Stimulated activated CD8-positive, alpha-beta memory T cell treated with anti-CD3 and anti-CD28 coated beads, Interleukin-2, amount 100 ng/mL, for 1 hour (primary cell): ENCODE results near the gene RHBDD3.

Source experiments
- DNase-seq, 2 donors: peaks; one replicate each; pipeline ENCODE4 v3.0.0-alpha.2; 2020; ENCODE audit warnings: low read depth in 2 of 2

The RHBDD3 gene

DNA sequence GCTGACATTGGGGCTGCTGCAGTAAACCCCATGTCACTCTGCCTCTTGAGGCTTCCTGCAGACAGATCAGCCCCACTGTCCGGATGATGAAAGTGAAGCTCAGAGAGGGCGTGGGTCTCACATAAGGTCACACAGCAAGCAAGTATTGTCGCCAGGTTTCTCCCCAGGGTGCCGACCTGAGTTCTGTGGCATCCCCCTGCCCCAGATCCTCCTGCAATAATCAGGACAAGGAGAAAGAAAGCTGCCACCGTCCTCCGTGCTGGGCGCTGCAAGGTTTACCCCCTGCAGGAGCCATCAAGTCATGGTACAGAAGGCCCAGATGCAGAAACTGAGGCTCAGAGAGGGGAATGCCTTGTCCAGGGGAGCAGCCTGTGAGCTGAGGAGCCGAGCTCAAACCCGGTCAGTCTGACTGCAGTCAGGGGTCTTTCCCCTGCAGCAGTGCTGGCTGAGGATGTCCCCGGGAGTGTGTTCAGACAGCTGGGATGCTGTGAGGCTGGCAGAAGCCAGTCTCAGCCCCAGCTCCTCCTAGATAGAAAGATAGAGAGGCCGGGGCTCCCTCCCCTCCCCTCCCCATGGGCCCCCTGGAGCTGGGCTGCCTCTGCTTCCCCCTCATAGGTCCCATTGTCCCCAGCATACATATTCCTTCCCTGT, 48.9 kb downstream of the RHBDD3 start:
- DNase-seq = no peak

DNA sequence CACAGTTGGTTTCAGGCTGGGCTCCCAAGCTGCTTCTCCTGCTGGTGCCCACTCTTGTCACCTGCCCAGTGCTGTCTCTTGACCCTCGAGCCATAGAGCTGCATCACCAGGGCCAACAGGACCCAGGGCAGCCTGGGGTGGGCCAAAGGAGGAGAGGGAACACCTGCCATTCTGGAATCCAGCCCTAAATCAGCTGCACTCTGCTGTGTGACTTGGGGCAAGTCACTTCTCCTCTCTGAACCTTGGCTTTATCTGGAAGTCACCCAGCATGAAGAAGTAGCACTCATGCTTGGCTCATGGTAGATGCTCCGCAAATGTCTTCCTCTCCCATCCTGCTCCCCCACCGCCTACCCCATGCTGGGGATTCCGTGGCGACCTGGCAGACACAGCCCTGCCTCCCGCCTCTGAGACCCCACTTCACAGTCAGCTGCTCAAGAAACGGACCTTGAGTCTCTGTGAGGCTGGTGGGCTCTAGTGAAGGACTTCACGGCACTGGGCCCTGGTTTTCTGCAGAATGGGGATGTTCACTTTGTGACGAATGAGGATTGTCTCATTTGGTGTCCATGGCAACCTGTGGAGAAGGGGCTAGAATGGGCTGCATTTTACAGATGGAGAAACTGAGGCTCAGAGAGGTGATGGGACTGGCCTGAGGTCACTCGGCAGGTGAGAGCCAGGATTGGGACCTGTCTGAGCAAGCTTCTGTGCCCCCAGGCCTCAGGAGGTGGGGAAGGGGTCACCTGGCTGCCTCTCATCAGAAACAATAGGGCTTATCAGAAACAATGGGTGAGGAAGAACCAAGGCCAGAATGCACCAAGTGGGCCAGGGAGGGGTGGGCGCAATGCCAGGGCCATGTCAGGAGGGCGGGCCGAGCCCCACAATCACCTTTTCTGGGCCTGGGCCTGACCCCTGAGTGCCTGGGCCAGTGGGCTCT, 49.7 kb downstream of the RHBDD3 start:
- no peak for DNase-seq

DNA sequence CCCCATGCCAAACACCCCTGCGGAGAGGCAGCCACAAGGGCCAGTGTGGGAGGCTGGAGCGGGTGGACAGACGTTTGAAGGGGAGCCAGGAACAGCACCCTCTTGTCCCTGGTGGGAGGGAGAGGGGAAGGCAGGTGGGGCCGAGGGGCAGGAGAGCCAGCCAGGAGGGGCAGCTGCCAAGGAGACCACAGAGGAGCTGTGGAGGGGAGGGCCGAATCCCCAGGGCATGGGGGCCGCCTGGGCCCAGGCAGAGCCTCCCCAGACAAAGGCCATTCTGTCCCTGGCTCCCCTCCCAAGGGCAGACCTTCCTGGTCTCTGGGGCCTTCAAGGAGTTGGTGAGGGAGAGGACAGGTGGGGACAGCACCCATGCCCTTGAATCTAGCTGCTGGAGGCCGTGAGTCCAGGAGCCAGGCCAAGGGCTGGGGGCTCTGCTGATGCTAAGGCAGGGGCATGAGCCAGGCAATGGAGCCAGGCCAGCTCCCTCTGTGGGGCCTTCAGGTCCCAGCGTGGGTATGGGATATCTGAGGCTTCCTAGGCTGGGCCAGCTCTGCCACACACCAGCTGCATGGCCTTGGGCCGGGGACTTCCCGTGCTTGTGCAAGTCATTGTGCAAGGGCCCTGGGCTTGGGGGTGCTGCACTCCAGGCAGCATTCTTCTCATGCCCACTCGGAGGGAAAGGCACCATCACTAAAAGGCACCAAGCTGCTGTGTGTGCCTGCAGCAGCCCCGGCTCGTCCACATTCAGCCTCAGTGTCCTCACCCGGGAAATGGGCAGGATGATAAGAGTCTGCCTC, 50.7 kb downstream of the RHBDD3 start:
- DNase-seq = no peak

DNA sequence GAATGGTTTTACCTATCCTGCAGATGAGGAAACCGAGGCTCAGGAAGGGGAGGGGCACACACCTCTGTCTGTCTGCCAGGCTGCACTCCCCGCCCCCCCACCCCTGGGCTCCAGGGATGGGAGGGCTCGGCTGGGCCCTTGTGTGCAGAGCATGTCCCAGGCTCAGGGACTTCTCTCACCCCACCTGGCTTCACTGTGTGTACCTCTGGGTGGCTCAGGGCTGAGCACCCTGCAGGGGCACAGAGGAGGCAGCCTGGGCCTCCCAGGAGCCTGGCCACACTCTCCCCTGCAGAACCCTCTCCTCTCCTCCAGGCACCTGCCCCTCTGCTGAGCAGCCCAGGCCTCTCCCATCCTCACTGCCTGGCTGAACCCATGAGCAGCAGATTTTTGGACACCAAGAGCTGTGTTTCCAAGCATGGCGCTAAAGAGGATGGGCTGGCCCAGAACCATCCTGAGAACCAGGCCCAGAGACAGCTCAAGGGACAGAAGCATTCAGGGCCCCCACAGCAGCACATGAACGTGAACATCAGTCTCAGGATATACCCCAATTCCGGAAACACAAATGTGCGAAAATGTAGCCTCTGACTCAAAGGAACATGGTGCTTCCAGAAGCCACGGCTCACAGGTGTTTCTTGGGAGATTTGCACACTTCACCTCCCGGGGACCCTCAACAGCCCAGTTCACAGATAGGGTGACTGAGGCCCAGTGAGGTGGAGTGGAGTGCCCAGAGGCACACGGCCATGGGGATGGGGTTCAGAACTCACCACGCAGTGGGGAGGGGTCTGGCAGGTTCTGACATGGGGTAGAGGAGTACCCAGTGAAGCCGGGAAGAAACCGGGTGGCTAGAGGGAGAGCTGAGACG, 51.5 kb downstream of the RHBDD3 start:
- no peak for DNase-seq

DNA sequence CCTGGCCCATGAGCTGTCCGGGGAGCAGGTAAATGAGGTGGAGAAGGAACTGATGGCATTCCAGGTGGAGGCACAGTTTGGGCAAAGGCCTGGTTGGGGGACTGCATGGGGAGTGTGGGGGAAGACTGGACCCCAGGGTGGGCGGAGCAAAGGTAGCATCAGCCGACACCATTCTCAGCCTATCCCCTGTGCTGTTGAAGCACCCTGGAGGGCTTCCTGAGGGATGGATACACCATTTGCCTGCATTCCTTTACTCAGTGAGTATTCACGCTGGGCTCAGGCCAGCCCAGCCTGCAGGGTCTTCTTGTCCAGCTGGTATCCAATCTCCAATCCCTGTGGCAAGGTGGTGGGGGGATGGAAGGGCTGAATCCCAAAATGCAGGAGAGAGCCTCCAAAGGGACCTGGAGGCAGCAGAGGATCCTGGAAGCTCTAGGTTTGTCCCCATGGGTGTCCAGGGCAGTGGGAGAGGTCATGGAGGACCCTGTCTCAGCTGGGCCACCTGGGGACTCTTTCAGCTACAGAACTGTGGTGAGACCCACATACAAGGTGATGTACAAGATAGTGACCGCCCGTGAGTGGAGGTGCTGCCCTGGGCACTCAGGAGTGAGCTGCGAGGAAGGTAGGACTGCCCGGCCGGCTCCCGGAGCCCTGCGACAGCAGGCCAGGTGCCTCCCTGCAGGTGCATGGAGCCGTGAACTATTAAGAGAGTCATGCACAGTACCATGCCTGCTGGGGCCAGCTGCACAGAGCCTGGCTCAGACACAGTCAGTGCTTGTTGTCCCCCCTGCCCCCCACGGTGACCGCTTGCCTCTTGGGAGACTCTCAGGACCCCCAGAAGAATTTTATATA, 52.5 kb downstream of the RHBDD3 start:
- DNase-seq = no peak

DNA sequence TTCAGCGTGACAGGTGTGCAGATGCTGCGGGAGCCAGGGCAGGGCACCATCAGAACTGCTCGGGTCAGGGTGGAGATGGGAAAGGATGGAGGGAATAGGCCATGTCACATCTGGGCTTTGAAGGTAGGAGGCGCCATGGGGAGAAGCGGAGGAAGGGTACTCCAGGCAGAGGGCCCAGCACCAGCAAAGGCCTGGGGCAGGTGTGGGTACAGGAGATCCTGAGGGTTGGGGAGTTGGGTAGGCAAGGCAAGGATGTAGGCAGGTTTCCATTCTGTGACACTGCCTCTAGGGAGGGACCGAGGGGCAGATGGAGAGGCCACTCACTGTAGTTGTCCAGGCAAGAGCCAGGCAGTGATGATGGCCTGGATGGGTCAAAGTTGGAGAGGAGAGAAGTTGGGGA, 53.5 kb downstream of the RHBDD3 start:
- DNase-seq = no peak

DNA sequence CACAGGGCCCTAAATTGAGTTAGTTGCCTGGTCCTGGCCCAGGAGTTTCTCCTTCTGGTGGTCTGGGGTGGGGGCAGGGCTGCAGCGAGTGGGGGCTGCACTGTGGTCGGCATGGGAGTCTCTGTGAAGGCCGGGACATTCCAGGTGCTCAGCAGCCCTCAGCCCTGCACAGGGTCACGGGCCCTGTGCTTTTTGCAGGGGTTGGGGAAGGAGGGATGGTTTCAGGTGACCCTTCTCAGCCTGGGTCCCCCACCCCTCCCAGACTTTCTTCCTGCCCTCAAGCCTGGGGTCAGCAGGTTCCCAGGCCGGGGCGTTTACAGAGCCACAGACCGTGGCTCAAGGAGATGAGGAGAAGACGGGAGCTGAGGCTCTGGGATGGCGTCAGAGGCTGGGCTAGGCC, 54.3 kb downstream of the RHBDD3 start:
- DNase-seq = no peak

DNA sequence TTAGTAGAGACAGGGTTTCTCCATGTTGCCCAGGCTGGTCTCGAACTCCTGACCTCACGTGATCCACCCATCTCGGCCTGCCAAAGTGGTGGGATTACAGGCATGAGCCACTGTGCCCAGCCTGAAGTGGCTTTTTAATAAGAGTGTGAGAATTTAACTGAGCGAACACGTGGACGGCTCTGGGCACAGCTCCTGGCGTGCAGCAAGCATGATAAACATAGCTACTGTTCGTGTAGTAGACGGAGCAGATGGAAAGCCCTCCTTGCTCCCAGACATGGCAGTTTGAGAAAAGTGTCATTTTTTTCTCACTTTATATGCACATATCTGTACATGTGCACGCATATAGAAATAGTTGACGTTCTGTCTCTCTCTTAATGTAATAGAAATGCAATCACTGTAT, 55.0 kb downstream of the RHBDD3 start:
- no peak for DNase-seq

DNA sequence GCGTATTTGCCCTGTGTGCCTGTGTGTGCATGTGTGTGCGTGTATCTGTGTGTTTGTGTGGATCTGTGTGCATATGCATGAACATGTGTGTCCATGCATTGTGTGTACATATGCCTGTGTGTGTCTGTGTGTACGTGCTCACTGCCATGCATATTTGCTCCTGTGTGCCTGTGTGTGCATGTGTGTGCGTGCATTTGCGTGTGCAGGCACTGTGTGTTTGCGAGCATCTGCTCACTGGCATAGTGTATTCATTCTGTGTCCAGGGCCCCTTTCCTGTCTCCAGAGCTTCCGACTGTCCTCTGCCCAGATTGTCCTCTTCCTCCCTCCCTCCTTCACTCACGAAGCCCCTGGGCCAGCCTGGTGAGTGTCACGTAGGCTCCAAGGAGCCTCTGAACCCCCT, 56.3 kb downstream of the RHBDD3 start:
- no peak for DNase-seq

DNA sequence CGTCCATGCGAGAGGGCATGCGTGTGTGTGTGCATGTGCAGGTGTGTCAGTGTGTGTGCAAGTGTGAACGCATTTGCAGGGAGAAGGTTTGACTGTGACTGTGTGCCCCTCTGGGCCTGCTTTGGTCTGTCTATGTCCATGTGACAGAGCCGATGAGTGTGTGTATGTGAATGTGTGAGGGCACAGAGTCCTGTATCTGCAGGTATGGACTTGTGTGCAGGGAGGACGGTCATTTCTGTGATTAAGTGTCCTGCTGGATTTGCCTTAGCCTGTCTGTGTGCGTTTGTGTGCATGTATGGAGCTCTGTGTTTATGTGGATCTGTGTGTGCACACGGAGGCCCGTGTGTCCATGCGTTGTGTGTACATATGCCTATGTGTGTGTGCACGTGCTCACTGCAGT, 56.7 kb downstream of the RHBDD3 start:
- no peak for DNase-seq
